Neural progenitor cell (in vitro differentiated cells): Measurements from ENCODE around the gene UGT1A6. TPM values are rescaled to one million over a fixed set of nuclear protein-coding genes. Genes with fewer than 3 reads are reported as not detected.

Experiments used
- DNase-seq: peaks from one replicate; pipeline ENCODE4 v3.0.0-alpha.2; 2016; ENCODE audit warnings: low spot score
- H2AFZ ChIP-seq: fragments of 200-600 bp; sonication (generic); replicated peaks from 2 replicates; pipeline ENCODE4 v1.6.1; 2016; ENCODE audit warnings: antibody characterized with exemption
- H3F3A ChIP-seq: fragments of 200-600 bp; sonication (generic); 2 replicates; pipeline ENCODE4 v1.6.1; 2016; ENCODE audit warnings: antibody characterized with exemption, low read depth
- H3K27ac ChIP-seq: fragments of 200-600 bp; sonication (generic); 2 replicates; pipeline ENCODE4 v1.5.1; 2016; ENCODE audit warnings: mild to moderate bottlenecking
- H3K27me3 ChIP-seq: fragments of 200-600 bp; sonication (generic); 2 replicates; pipeline ENCODE4 v1.6.1; 2016; ENCODE audit warnings: mild to moderate bottlenecking, moderate library complexity
- H3K36me3 ChIP-seq: fragments of 200-600 bp; sonication (generic); 2 replicates; pipeline ENCODE4 v1.5.1; 2016
- H3K4me1 ChIP-seq: fragments of 200-600 bp; sonication (generic); 2 replicates; pipeline ENCODE4 v1.6.1; 2016; ENCODE audit warnings: mixed run types
- H3K4me2 ChIP-seq: fragments of 200-600 bp; sonication (generic); 2 replicates; pipeline ENCODE4 v1.6.1; 2016
- H3K4me3 ChIP-seq: fragments of 200-600 bp; sonication (generic); 2 replicates; pipeline ENCODE4 v1.5.1; 2016
- H3K79me2 ChIP-seq: fragments of 200-600 bp; sonication (generic); 2 replicates; pipeline ENCODE4 v1.6.1; 2016; ENCODE audit warnings: low read depth
- H3K9ac ChIP-seq: fragments of 200-600 bp; sonication (generic); 2 replicates; pipeline ENCODE4 v1.6.1; 2016
- H3K9me3 ChIP-seq: fragments of 200-600 bp; sonication (generic); 2 replicates; pipeline ENCODE4 v1.5.1; 2016; ENCODE audit warnings: low read depth
- H4K20me1 ChIP-seq: fragments of 200-600 bp; sonication (generic); 2 replicates; pipeline ENCODE4 v1.6.1; 2016; ENCODE audit warnings: low read depth
- H3K27ac Mint-ChIP-seq: 3 replicates; pipeline ENCODE4 v1.8.0; 2021; ENCODE audit warnings: mixed read lengths
- H3K27me3 Mint-ChIP-seq: 2 replicates; pipeline ENCODE4 v1.8.0; 2022; ENCODE audit warnings: low read depth, mild to moderate bottlenecking, inconsistent platforms, moderate library complexity, mixed read lengths; ENCODE audit not compliant: insufficient read depth
- H3K36me3 Mint-ChIP-seq: 3 replicates; pipeline ENCODE4 v1.8.0; 2021; ENCODE audit warnings: mixed read lengths
- H3K4me1 Mint-ChIP-seq: 3 replicates; pipeline ENCODE4 v1.8.0; 2021; ENCODE audit warnings: mixed read lengths
- H3K4me3 Mint-ChIP-seq: 3 replicates; pipeline ENCODE4 v1.8.0; 2021; ENCODE audit warnings: mild to moderate bottlenecking, moderate library complexity, mixed read lengths
- H3K9me3 Mint-ChIP-seq: 3 replicates; pipeline ENCODE4 v1.8.0; 2020; ENCODE audit warnings: mixed read lengths
- EZH2 ChIP-seq: fragments of 200-600 bp; sonication (generic); IDR thresholded peaks from 2 replicates; pipeline ENCODE4 v1.6.1; 2017; ENCODE audit warnings: antibody characterized with exemption, mild to moderate bottlenecking, moderate library complexity
- EZH2phosphoT487 ChIP-seq: fragments of 200-600 bp; sonication (generic); IDR thresholded peaks from 2 replicates; pipeline ENCODE4 v1.6.1; 2017; ENCODE audit warnings: antibody characterized with exemption
- total RNA-seq: library from RNA; depleted of rRNA; stranded (reverse); fragments of >200 nt; gene quantifications from 2 replicates; pipeline ENCODE4 v1.2.3, GENCODE V29; 2015; ENCODE audit warnings: low replicate concordance
- TF ChIP-seq, protein P1 (sequence below): fragments of 200-600 bp; sonication (generic); IDR thresholded peaks from 2 replicates; pipeline ENCODE4 v1.5.1; 2017; ENCODE audit warnings: antibody characterized with exemption, mild to moderate bottlenecking

UGT1A6 gene
- total RNA-seq, 1 donor from 2014 or later, result not detected

DNA sequence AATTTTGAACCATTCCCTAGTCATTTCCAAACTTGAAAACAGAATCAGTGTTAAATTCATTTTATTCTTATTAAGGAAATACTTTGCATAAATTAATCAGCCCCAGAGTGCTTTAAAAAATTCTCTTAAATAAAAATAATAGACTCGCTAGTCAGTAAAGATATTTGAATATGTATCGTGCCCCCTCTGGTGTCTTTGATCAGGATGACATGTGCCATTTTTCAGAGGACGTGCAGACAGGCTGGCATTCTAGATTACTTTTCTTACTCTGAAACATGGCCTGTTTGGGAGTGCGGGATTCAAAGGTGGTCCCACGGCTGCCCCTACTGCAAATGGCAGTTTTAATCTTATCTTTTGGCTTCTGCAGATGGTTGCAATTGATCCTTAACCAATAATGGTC lies 79.9 kb downstream of the UGT1A6 start:
- H3K9me3 ChIP-seq, result no peaks in the 10 kb centered on the region
- H3K4me3 ChIP-seq, result no peak overlapping the region
- Mint-ChIP-seq H3K4me1 (peaks cover 7% of the 10 kb centered on the region), H3K27me3 (peaks cover 7% of the 10 kb centered on the region), H3K9me3 (peaks cover 28% of the 10 kb centered on the region), H3K36me3 (peaks cover 5% of the 10 kb centered on the region), H3K4me3 (no peak overlapping the region), H3K27ac (no peak overlapping the region)
- no peak overlapping the region for H3K4me2 ChIP-seq
- no peak overlapping the region for H3K27ac ChIP-seq
- no peak overlapping the region for H2AFZ ChIP-seq
- no peaks in the 10 kb centered on the region for H3K4me1 ChIP-seq
- H3K79me2 ChIP-seq, result no peaks in the 10 kb centered on the region
- no peaks in the 10 kb centered on the region for H3F3A ChIP-seq
- no peak for TF ChIP-seq EZH2phosphoT487
- TF ChIP-seq EZH2, result no peak
- TF ChIP-seq, protein P1, sequence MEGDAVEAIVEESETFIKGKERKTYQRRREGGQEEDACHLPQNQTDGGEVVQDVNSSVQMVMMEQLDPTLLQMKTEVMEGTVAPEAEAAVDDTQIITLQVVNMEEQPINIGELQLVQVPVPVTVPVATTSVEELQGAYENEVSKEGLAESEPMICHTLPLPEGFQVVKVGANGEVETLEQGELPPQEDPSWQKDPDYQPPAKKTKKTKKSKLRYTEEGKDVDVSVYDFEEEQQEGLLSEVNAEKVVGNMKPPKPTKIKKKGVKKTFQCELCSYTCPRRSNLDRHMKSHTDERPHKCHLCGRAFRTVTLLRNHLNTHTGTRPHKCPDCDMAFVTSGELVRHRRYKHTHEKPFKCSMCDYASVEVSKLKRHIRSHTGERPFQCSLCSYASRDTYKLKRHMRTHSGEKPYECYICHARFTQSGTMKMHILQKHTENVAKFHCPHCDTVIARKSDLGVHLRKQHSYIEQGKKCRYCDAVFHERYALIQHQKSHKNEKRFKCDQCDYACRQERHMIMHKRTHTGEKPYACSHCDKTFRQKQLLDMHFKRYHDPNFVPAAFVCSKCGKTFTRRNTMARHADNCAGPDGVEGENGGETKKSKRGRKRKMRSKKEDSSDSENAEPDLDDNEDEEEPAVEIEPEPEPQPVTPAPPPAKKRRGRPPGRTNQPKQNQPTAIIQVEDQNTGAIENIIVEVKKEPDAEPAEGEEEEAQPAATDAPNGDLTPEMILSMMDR, result no peak
- no peaks in the 10 kb centered on the region for H3K27me3 ChIP-seq
- no peak overlapping the region for H3K9ac ChIP-seq
- no peaks in the 10 kb centered on the region for H4K20me1 ChIP-seq
- no peak for DNase-seq
- no peaks in the 10 kb centered on the region for H3K36me3 ChIP-seq

- Histone ChIP-seq H4K20me1 (no peaks in the 10 kb centered on the region), H3K27me3 (no peaks in the 10 kb centered on the region), H2AFZ (no peak overlapping the region), H3K36me3 (no peaks in the 10 kb centered on the region), H3F3A (no peaks in the 10 kb centered on the region), H3K79me2 (no peaks in the 10 kb centered on the region), H3K9ac (no peak overlapping the region), H3K9me3 (no peaks in the 10 kb centered on the region), H3K27ac (no peak overlapping the region), H3K4me2 (no peak overlapping the region), H3K4me1 (no peaks in the 10 kb centered on the region), H3K4me3 (no peak overlapping the region)
- DNase-seq, result no peak
- no peaks in the 10 kb centered on the region for H3K4me1 Mint-ChIP-seq
- peaks cover 3% of the 10 kb centered on the region for H3K36me3 Mint-ChIP-seq
- no peak overlapping the region for H3K27ac Mint-ChIP-seq
- no peak for TF ChIP-seq EZH2phosphoT487
- TF ChIP-seq, protein P1, result no peak
- no peak for TF ChIP-seq EZH2
- H3K9me3 Mint-ChIP-seq, result peaks cover 26% of the 10 kb centered on the region
- H3K27me3 Mint-ChIP-seq, result peaks cover 7% of the 10 kb centered on the region
- H3K4me3 Mint-ChIP-seq, result no peak overlapping the region
Observed at GRCh38 chr2:233773854-233774253, 81.2 kb downstream of the UGT1A6 start.

- TF ChIP-seq EZH2phosphoT487 (no peak), EZH2 (no peak)
- TF ChIP-seq, protein P1, result no peak
- H3K79me2 ChIP-seq, result no peaks in the 10 kb centered on the region
- no peak overlapping the region for H3K4me3 ChIP-seq
- no peak for DNase-seq
- no peak overlapping the region for H3K27ac ChIP-seq
- Mint-ChIP-seq H3K9me3 (peaks cover 23% of the 10 kb centered on the region), H3K27me3 (peaks cover 9% of the 10 kb centered on the region), H3K4me1 (no peaks in the 10 kb centered on the region), H3K27ac (no peak overlapping the region), H3K36me3 (peaks cover 3% of the 10 kb centered on the region), H3K4me3 (no peak overlapping the region)
- no peaks in the 10 kb centered on the region for H4K20me1 ChIP-seq
- H3K4me1 ChIP-seq, result no peaks in the 10 kb centered on the region
- no peaks in the 10 kb centered on the region for H3K36me3 ChIP-seq
- H3K4me2 ChIP-seq, result no peak overlapping the region
- no peak overlapping the region for H3K9ac ChIP-seq
- H3F3A ChIP-seq, result no peaks in the 10 kb centered on the region
- no peak overlapping the region for H2AFZ ChIP-seq
- no peaks in the 10 kb centered on the region for H3K9me3 ChIP-seq
- no peaks in the 10 kb centered on the region for H3K27me3 ChIP-seq
Observed at GRCh38 chr2:233775414-233775813, 82.7 kb downstream of the UGT1A6 start.
